ENCODE results near the gene AMOTL2.

The AMOTL2 gene

DNA sequence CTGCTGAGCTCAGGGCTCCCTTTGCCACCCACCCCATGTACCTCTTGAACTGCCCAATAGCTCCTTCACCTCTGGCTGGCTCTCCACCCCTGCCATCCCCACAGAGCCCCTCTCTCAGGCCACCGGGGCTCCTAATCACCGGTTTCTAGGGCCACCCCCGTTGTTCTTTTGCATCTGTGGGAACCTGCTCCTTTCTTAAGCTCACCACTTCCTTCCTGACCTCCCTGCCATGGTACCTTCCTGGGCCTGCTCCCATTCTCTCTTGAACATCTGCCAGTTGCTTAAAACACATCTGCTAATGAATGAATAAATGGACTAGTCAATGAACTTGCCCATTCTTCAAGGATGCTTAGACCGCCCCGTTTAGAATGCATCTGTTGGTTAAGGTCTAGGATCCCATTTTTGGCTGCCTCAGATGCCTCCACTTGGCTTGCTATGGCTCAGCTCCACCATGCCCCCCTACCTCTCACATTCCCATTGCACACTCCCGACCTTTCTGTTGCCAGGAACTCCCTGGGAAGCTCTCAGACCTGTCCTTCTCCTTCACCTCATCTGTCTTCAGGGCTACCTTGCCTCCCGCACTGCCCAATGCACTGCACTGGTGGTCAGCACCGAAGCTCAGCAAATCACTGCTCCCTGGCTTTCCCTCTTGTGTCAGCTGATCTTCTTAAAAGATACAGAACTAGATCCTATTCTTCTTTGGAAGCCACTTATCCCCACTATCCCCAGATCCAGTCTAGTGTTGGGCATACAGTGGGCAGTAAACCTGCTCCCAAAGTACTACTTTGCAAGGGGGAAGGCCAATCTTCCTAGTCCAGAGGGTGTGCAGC, 9.1 kb downstream of the AMOTL2 start:
- Histone ChIP-seq H3K9me3 (ENCODE audit: control insufficient read depth, low read length) (no peaks in the 10 kb centered on the region), H3K27ac (ENCODE audit: low read depth, low read length, severe bottlenecking) (peak overlapping the region; percentile 98), H3K36me3 (ENCODE audit: control insufficient read depth, insufficient read depth, low read length) (peaks cover 92% of the 10 kb centered on the region), H3K4me1 (ENCODE audit: control insufficient read depth, insufficient read depth, low read length, poor library complexity, severe bottlenecking) (peaks cover 96% of the 10 kb centered on the region), H3K4me3 (ENCODE audit: extremely low read depth, insufficient read depth, low read length, poor library complexity, severe bottlenecking) (no peak overlapping the region)
- 72 to 73% methylated on average over 8 of the region's 8 CpGs for WGBS, 2 experiments (ENCODE audit: insufficient coverage in 2 of 2)

- WGBS, 2 experiments (ENCODE audit: insufficient coverage in 2 of 2): 0% methylated on average over 19 to 22 of the region's 37 CpGs
- Histone ChIP-seq H3K36me3 (ENCODE audit: control insufficient read depth, insufficient read depth, low read length) (peaks cover 94% of the 10 kb centered on the region), H3K4me1 (ENCODE audit: control insufficient read depth, insufficient read depth, low read length, poor library complexity, severe bottlenecking) (peaks cover 94% of the 10 kb centered on the region), H3K4me3 (ENCODE audit: extremely low read depth, insufficient read depth, low read length, poor library complexity, severe bottlenecking) (no peak overlapping the region), H3K27ac (ENCODE audit: low read depth, low read length, severe bottlenecking) (peak overlapping the region; percentile 98), H3K9me3 (ENCODE audit: control insufficient read depth, low read length) (no peaks in the 10 kb centered on the region)
Observed at GRCh38 chr3:134364061-134364935, 9.9 kb downstream of the AMOTL2 start.

DNA sequence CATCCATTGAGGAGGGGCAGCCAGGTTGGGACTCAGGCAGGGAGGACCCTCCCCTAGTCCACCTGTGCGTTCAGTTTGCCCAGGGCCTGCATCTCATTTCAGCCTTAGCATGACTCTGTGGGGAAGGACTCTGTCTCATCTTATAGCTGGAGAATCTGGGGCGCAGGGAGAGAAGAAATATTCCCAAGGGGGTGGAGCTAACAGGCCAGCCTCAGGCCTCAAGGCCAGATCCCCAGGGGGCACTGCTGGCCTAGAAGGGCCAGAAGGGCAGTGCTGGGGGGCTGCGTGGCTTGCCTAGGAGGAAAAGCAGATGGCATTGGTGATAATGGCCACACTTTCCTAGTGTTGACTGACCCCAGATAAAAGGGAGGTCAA, 10.9 kb downstream of the AMOTL2 start:
- WGBS, 2 experiments (ENCODE audit: insufficient coverage in 2 of 2): 76 to 77% methylated on average over 3 of the region's 3 CpGs
- H3K9me3 ChIP-seq (ENCODE audit: control insufficient read depth, low read length): no peaks in the 10 kb centered on the region
- H3K4me1 ChIP-seq (ENCODE audit: control insufficient read depth, insufficient read depth, low read length, poor library complexity, severe bottlenecking): peaks cover 94% of the 10 kb centered on the region
- H3K36me3 ChIP-seq (ENCODE audit: control insufficient read depth, insufficient read depth, low read length): peaks cover 96% of the 10 kb centered on the region
- no peak overlapping the region for H3K4me3 ChIP-seq (ENCODE audit: extremely low read depth, insufficient read depth, low read length, poor library complexity, severe bottlenecking)
- peak overlapping the region; percentile 98 for H3K27ac ChIP-seq (ENCODE audit: low read depth, low read length, severe bottlenecking)

DNA sequence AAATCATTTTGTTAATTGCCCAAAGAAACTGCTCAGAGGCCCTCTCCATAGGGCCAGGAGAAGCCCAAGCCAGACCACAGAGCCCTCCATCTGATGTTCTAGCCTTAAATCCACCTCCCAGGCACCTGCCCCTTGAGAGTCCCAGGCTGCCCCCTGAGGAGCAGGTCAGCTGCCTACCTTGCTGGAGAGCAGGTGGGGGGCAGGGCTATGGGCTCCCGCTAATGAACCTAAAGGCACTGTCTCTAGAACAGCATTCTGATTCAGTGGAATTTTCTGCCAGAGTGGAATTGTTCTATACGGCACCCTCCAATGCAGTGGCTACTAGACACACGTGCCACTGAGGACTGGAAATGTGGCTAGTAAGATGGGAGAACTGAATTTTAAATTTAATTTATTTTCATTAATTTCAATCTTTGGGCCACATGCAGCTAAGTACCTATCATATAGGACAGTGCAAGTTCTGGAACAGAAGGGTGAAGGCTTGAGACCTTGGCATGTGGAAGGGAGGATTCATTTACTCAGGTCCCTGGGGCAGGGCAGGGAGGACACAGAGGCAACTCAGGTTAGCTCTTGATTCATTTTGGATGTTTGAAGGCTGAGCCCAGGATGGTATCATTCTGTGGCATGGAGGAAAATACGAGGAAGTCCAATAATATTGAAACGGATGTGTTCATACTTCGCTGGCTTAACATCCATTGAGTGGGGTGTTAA, 11.4 kb downstream of the AMOTL2 start:
- WGBS, 2 experiments (ENCODE audit: insufficient coverage in 2 of 2): 92% methylated on average over 4 of the region's 6 CpGs
- Histone ChIP-seq H3K4me3 (ENCODE audit: extremely low read depth, insufficient read depth, low read length, poor library complexity, severe bottlenecking) (no peak overlapping the region), H3K27ac (ENCODE audit: low read depth, low read length, severe bottlenecking) (peak overlapping the region; percentile 98), H3K4me1 (ENCODE audit: control insufficient read depth, insufficient read depth, low read length, poor library complexity, severe bottlenecking) (peaks cover 93% of the 10 kb centered on the region), H3K9me3 (ENCODE audit: control insufficient read depth, low read length) (no peaks in the 10 kb centered on the region), H3K36me3 (ENCODE audit: control insufficient read depth, insufficient read depth, low read length) (peaks cover 95% of the 10 kb centered on the region)

DNA sequence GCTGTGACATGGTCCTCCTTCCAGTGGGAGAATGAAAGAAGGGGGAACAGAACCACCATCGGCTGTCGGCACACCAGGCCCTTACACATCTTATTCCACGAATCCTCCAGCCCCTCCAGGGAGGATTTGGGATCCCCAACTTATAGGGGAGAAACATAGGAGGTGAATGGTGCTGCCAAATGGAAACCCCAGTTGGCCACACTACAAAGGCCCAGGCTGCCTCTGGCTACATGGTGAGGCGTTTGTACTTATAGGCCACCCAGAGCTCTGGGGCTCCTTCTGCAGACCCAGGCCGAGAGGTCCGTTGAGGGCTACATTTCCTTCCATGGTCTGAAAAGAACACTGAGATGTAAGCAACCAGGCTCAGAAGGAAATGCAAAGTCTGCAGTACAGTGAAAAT, 12.0 kb downstream of the AMOTL2 start:
- Histone ChIP-seq H3K9me3 (ENCODE audit: control insufficient read depth, low read length) (no peaks in the 10 kb centered on the region), H3K27ac (ENCODE audit: low read depth, low read length, severe bottlenecking) (peak overlapping the region; percentile 98), H3K36me3 (ENCODE audit: control insufficient read depth, insufficient read depth, low read length) (peaks cover 94% of the 10 kb centered on the region), H3K4me1 (ENCODE audit: control insufficient read depth, insufficient read depth, low read length, poor library complexity, severe bottlenecking) (peaks cover 93% of the 10 kb centered on the region), H3K4me3 (ENCODE audit: extremely low read depth, insufficient read depth, low read length, poor library complexity, severe bottlenecking) (no peak overlapping the region)
- 95 to 98% methylated on average over 3 to 4 of the region's 6 CpGs for WGBS, 2 experiments (ENCODE audit: insufficient coverage in 2 of 2)

- no peaks in the 10 kb centered on the region for H3K9me3 ChIP-seq (ENCODE audit: control insufficient read depth, low read length)
- H3K36me3 ChIP-seq (ENCODE audit: control insufficient read depth, insufficient read depth, low read length): peaks cover 94% of the 10 kb centered on the region
Observed at GRCh38 chr3:134361162-134361835, 12.9 kb downstream of the AMOTL2 start.

GRCh38 chr3:134360046-134360445, 14.2 kb downstream of the AMOTL2 start:
- H3K4me3 ChIP-seq (ENCODE audit: extremely low read depth, insufficient read depth, low read length, poor library complexity, severe bottlenecking): no peak overlapping the region
- peaks cover 91% of the 10 kb centered on the region for H3K4me1 ChIP-seq (ENCODE audit: control insufficient read depth, insufficient read depth, low read length, poor library complexity, severe bottlenecking)
- H3K36me3 ChIP-seq (ENCODE audit: control insufficient read depth, insufficient read depth, low read length): peaks cover 94% of the 10 kb centered on the region
- H3K27ac ChIP-seq (ENCODE audit: low read depth, low read length, severe bottlenecking): peak overlapping the region; percentile 45
- 97 to 100% methylated on average over 8 to 10 of the region's 12 CpGs for WGBS, 2 experiments (ENCODE audit: insufficient coverage in 2 of 2)
- no peaks in the 10 kb centered on the region for H3K9me3 ChIP-seq (ENCODE audit: control insufficient read depth, low read length)

More at GRCh38 chr3:134361162-134361835, 12.9 kb downstream of the AMOTL2 start:
- H3K27ac ChIP-seq (ENCODE audit: low read depth, low read length, severe bottlenecking): peak overlapping the region; percentile 55
- no peak overlapping the region for H3K4me3 ChIP-seq (ENCODE audit: extremely low read depth, insufficient read depth, low read length, poor library complexity, severe bottlenecking)
- WGBS, 2 experiments (ENCODE audit: insufficient coverage in 2 of 2): 97% methylated on average over 30 to 32 of the region's 33 CpGs
- H3K4me1 ChIP-seq (ENCODE audit: control insufficient read depth, insufficient read depth, low read length, poor library complexity, severe bottlenecking): peaks cover 93% of the 10 kb centered on the region

DNA sequence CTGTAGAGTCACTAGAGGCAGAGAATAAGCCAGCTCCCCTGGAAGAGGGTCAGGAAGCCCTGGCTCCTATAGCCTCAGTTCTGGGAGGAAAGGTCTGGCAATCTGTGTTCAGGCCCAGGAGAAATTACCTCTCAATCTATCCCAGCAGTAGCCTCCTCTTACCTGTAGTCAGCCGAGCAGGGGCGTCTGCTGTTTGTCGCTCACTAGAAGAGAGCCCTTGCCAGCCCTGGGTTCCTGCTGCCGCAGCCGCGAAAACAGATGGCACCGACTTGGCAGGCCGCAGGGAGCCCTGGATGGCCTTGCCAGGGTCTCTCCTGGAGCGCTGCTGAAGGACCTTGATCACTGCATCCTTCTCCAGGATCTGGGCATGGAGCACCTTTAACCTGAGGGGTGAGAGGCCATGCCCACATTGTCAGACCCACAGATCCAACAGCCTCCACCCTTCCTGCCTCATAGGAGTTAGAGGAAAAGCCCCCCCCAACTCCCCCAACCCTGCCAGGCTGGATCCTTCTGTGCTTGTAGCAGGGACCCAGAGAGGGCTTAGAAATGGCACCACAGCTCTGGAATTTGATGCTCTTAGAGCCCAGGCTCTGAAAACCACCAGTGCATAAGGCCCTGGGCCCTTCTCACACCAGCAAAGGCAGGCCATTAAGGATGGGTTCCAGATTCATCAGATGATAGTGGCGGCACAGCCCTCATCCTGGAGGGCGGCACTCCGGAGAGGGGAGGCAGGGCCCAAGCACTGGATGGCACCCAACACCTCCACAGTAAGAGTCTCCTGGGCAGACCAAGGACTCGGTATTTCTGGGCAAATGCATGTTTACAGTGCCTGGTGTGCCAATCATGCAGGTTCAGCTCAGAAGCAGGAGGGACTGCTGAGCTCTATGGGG, 14.9 kb downstream of the AMOTL2 start:
- WGBS, 2 experiments (ENCODE audit: insufficient coverage in 2 of 2): 97 to 99% methylated on average over 13 of the region's 13 CpGs
- Histone ChIP-seq H3K36me3 (ENCODE audit: control insufficient read depth, insufficient read depth, low read length) (peaks cover 94% of the 10 kb centered on the region), H3K9me3 (ENCODE audit: control insufficient read depth, low read length) (no peaks in the 10 kb centered on the region), H3K27ac (ENCODE audit: low read depth, low read length, severe bottlenecking) (peak overlapping the region; percentile 99), H3K4me3 (ENCODE audit: extremely low read depth, insufficient read depth, low read length, poor library complexity, severe bottlenecking) (no peak overlapping the region), H3K4me1 (ENCODE audit: control insufficient read depth, insufficient read depth, low read length, poor library complexity, severe bottlenecking) (peaks cover 84% of the 10 kb centered on the region)

DNA sequence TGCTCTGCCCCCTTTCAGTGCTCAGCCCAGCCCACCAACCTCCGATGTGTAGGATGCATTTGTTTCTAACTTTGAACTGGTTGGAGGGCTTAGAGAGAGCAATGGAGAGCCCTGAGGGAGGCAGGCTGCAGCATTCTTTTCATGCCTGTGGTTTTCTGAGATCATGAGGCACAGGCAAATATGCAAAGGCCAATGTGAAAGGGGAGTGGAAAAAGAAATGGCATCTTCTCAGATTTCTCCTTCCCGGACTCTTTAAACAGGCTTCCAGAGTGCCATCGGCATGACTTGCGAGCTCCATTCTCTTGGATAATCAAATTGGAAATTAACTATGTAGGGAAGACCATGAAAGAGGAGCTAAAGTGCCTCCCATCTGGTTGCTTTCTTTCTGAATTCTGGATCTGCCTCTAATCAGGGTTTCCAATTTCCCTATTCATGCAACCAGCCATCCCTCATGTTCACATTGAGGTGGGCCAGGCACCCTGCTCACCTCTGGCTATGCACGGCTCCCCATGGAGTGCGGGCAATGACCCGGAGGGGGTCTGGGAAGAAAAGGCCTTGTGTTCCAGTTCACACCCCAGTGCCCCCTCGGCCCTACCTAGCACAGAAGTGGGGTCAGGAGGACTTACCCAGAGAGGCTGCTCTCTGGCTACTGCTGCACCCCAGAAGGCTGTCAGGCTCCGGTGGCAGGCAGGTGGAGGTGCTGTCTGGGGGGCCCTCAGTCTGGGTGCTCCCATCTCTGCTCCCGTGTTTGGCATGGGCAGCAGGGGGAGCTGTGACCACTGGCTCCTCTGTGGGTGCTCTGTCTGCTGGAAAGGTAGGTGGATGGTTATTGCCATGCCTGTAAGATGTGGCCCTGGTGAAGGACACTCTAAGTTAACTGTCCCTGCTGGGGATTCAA, 16.1 kb downstream of the AMOTL2 start:
- peaks cover 75% of the 10 kb centered on the region for H3K4me1 ChIP-seq (ENCODE audit: control insufficient read depth, insufficient read depth, low read length, poor library complexity, severe bottlenecking)
- H3K4me3 ChIP-seq (ENCODE audit: extremely low read depth, insufficient read depth, low read length, poor library complexity, severe bottlenecking): no peak overlapping the region
- H3K36me3 ChIP-seq (ENCODE audit: control insufficient read depth, insufficient read depth, low read length): peaks cover 91% of the 10 kb centered on the region
- H3K27ac ChIP-seq (ENCODE audit: low read depth, low read length, severe bottlenecking): peak overlapping the region; percentile 99
- WGBS, 2 experiments (ENCODE audit: insufficient coverage in 2 of 2): 76 to 82% methylated on average over 3 to 6 of the region's 10 CpGs
- no peaks in the 10 kb centered on the region for H3K9me3 ChIP-seq (ENCODE audit: control insufficient read depth, low read length)
